HepG2 (cell line): ENCODE data around the gene SND1. TPM values are rescaled to one million over a fixed set of nuclear protein-coding genes. Genes with fewer than 3 reads are reported as not detected.
A peak's percentile ranks its signal among the peaks of the same experiment; 100 is the strongest.

ENCODE experiments used
- AKAP8 ChIP-seq: sonication (generic); formaldehyde crosslinking; IDR thresholded peaks from 2 replicates; pipeline ENCODE4 v1.5.1; 2020; ENCODE audit warnings: mild to moderate bottlenecking, missing genetic modification reagents
- HMGA1 ChIP-seq: sonication (generic); formaldehyde crosslinking; conservative IDR thresholded peaks from 2 replicates; pipeline ENCODE4 v1.4.0; 2020; ENCODE audit warnings: missing genetic modification reagents
- IRF9 ChIP-seq: sonication (generic); formaldehyde crosslinking; IDR thresholded peaks from 2 replicates; pipeline ENCODE4 v1.8.0; 2022; ENCODE audit warnings: missing genetic modification reagents, mild to moderate bottlenecking, borderline replicate concordance
- KLF12 ChIP-seq: sonication (generic); formaldehyde crosslinking; IDR thresholded peaks from 2 replicates; pipeline ENCODE4 v1.4.0; 2020; ENCODE audit warnings: missing genetic modification reagents, borderline replicate concordance
- LRRFIP1 ChIP-seq: sonication (generic); formaldehyde crosslinking; conservative IDR thresholded peaks from 2 replicates; pipeline ENCODE4 v1.4.0; 2020; ENCODE audit warnings: missing genetic modification reagents
- MXD4 ChIP-seq: IDR thresholded peaks from 2 replicates; pipeline ENCODE4 v1.6.1; 2016; ENCODE audit warnings: mild to moderate bottlenecking, missing biosample characterization, missing genetic modification reagents
- NFATC3 ChIP-seq: sonication (generic); formaldehyde crosslinking; IDR thresholded peaks from 2 replicates; pipeline ENCODE4 v1.5.1; 2020; ENCODE audit warnings: mild to moderate bottlenecking, missing genetic modification reagents
- SP1 ChIP-seq, 2 experiments: fragments of 450-650 bp in 1 of 2; sonication (generic) in 1 of 2; formaldehyde crosslinking in 1 of 2; IDR thresholded peaks; 2 replicates each; pipeline versions ENCODE4 v1.4.0 to v1.6.1; 2016 to 2020; ENCODE audit warnings: missing genetic modification reagents in 1 of 2
- ZFP90 ChIP-seq: sonication (generic); formaldehyde crosslinking; IDR thresholded peaks from 2 replicates; pipeline ENCODE4 v1.8.0; 2022; ENCODE audit warnings: missing genetic modification reagents, mild to moderate bottlenecking, inconsistent platforms, borderline replicate concordance
- ZNF235 ChIP-seq: sonication (generic); formaldehyde crosslinking; IDR thresholded peaks from 2 replicates; pipeline ENCODE4 v1.8.1; 2023; ENCODE audit warnings: mild to moderate bottlenecking, missing genetic modification reagents, borderline replicate concordance
- ZNF30 ChIP-seq: sonication (generic); formaldehyde crosslinking; IDR thresholded peaks from 2 replicates; pipeline ENCODE4 v1.5.0; 2020; ENCODE audit warnings: mild to moderate bottlenecking, missing genetic modification reagents
- ZNF547 ChIP-seq: sonication (generic); formaldehyde crosslinking; IDR thresholded peaks from 2 replicates; pipeline ENCODE4 v1.5.1; 2020; ENCODE audit warnings: mild to moderate bottlenecking, missing genetic modification reagents
- ZNF563 ChIP-seq: sonication (generic); formaldehyde crosslinking; IDR thresholded peaks from 2 replicates; pipeline ENCODE4 v1.8.0; 2022; ENCODE audit warnings: mild to moderate bottlenecking, moderate library complexity, missing genetic modification reagents
- polyA plus RNA-seq, 8 experiments: library from polyadenylated mRNA; depleted of rRNA in 3 of 8; stranded (reverse) in 7 of 8; unstranded in 1 of 8; fragments of >200 nt; fragmentation: Illumina TruSeq in 4 of 8; extraction: Trizol in 4 of 8; gene quantifications; 2 replicates each; pipeline versions ENCODE4 v1.2.1 to v1.2.3, GENCODE V29; 2011 to 2016; ENCODE audit warnings: low read depth in 4 of 8, missing spikeins in 1 of 8, mixed read lengths in 1 of 8; ENCODE audit not compliant: insufficient read depth in 1 of 8
- total RNA-seq, 5 experiments: library from RNA; depleted of rRNA; stranded (reverse); fragments of >200 nt; fragmentation: Illumina TruSeq; extraction: Trizol; gene quantifications; 2 replicates each; pipeline ENCODE4 v1.2.3, GENCODE V29; 2016; ENCODE audit warnings: low read depth in 1 of 5
- TF ChIP-seq, protein P1 (sequence below): sonication (generic); formaldehyde crosslinking; IDR thresholded peaks from 2 replicates; pipeline ENCODE4 v1.4.0; 2020; ENCODE audit warnings: missing genetic modification reagents
- TF ChIP-seq, protein P2 (sequence below): sonication (generic); formaldehyde crosslinking; IDR thresholded peaks from 2 replicates; pipeline ENCODE4 v1.5.0; 2020; ENCODE audit warnings: missing genetic modification reagents
- TF ChIP-seq, protein P3 (sequence below): sonication (generic); formaldehyde crosslinking; conservative IDR thresholded peaks from 2 replicates; pipeline ENCODE4 v1.4.0; 2020; ENCODE audit warnings: mild to moderate bottlenecking, missing genetic modification reagents, moderate library complexity
- TF ChIP-seq, protein P4 (sequence below): sonication (generic); formaldehyde crosslinking; IDR thresholded peaks from 2 replicates; pipeline ENCODE4 v1.8.0; 2023; ENCODE audit warnings: mild to moderate bottlenecking, missing genetic modification reagents

Gene SND1
- total and polyA plus RNA-seq, 2 of the 13 experiments (the other 11 are each of a cell fraction or from before 2014, with no cell fraction given) = 110 to 182 TPM

DNA sequence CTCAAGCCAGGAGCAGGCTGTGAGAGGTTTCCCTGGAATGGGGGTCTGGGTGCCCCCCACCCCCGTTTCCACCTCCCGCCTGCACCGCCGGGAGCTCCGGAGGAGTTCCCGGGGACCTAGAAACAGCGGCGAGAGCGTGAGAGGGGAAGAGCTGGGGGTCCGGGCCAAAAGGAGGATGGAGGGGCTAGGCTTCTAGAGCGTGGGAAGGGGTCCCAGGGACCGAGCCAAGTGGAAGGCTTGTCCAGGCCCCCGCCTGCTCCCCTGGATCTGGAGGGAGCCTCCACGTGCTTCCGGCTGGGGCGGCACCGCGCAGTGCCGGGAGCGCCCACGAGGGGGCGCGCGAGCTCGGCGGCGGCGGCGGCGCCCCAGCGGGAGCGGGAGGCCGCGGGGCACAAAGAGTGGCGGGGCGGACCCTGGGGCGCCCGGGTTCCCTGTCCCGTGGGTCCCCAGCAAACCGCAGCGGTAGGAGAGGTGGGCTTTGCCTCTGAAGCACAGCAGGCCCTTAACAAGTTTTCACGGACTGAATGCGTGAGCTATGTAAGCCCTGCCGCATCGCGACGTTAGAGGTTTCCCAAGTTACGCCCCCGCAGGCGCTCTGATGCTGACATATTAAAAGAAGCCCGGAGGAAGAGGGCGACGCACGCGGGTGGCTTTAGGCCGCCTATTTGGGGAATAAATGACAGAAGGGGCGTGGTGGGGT, 483.7 kb downstream of the SND1 start (continued):
- TF ChIP-seq IRF9 (CRISPR knock-in tag) (no peak), KLF12 (peak; percentile 46; the same call in 1 of the 2 replicates), ZNF547 (CRISPR knock-in tag) (peak; percentile 80), SP1 (IDR thresholded peaks at IDR 0.05) (no peak), SP1 (CRISPR knock-in tag; IDR thresholded peaks at IDR 0.05) (no peak), NFATC3 (CRISPR knock-in tag) (no peak), LRRFIP1 (CRISPR knock-in tag) (no peak), HMGA1 (no peak), ZNF563 (CRISPR knock-in tag) (peak; percentile 71), MXD4 (0 out of 2 replicates have a peak, but pooled peaks have one; percentile 47), ZFP90 (CRISPR knock-in tag) (peak; percentile 52; the same call in 1 of the 2 replicates), AKAP8 (CRISPR knock-in tag) (no peak), ZNF235 (no peak), ZNF30 (CRISPR knock-in tag) (no peak)
- TF ChIP-seq, protein P1, sequence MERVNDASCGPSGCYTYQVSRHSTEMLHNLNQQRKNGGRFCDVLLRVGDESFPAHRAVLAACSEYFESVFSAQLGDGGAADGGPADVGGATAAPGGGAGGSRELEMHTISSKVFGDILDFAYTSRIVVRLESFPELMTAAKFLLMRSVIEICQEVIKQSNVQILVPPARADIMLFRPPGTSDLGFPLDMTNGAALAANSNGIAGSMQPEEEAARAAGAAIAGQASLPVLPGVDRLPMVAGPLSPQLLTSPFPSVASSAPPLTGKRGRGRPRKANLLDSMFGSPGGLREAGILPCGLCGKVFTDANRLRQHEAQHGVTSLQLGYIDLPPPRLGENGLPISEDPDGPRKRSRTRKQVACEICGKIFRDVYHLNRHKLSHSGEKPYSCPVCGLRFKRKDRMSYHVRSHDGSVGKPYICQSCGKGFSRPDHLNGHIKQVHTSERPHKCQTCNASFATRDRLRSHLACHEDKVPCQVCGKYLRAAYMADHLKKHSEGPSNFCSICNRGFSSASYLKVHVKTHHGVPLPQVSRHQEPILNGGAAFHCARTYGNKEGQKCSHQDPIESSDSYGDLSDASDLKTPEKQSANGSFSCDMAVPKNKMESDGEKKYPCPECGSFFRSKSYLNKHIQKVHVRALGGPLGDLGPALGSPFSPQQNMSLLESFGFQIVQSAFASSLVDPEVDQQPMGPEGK (CRISPR knock-in tag) = peak; percentile 71; the same call in 1 of the 2 replicates
- TF ChIP-seq, protein P2, sequence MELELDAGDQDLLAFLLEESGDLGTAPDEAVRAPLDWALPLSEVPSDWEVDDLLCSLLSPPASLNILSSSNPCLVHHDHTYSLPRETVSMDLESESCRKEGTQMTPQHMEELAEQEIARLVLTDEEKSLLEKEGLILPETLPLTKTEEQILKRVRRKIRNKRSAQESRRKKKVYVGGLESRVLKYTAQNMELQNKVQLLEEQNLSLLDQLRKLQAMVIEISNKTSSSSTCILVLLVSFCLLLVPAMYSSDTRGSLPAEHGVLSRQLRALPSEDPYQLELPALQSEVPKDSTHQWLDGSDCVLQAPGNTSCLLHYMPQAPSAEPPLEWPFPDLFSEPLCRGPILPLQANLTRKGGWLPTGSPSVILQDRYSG (CRISPR knock-in tag) = no peak
- TF ChIP-seq, protein P3, sequence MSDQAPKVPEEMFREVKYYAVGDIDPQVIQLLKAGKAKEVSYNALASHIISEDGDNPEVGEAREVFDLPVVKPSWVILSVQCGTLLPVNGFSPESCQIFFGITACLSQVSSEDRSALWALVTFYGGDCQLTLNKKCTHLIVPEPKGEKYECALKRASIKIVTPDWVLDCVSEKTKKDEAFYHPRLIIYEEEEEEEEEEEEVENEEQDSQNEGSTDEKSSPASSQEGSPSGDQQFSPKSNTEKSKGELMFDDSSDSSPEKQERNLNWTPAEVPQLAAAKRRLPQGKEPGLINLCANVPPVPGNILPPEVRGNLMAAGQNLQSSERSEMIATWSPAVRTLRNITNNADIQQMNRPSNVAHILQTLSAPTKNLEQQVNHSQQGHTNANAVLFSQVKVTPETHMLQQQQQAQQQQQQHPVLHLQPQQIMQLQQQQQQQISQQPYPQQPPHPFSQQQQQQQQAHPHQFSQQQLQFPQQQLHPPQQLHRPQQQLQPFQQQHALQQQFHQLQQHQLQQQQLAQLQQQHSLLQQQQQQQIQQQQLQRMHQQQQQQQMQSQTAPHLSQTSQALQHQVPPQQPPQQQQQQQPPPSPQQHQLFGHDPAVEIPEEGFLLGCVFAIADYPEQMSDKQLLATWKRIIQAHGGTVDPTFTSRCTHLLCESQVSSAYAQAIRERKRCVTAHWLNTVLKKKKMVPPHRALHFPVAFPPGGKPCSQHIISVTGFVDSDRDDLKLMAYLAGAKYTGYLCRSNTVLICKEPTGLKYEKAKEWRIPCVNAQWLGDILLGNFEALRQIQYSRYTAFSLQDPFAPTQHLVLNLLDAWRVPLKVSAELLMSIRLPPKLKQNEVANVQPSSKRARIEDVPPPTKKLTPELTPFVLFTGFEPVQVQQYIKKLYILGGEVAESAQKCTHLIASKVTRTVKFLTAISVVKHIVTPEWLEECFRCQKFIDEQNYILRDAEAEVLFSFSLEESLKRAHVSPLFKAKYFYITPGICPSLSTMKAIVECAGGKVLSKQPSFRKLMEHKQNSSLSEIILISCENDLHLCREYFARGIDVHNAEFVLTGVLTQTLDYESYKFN (CRISPR knock-in tag) = no peak
- TF ChIP-seq, protein P4, sequence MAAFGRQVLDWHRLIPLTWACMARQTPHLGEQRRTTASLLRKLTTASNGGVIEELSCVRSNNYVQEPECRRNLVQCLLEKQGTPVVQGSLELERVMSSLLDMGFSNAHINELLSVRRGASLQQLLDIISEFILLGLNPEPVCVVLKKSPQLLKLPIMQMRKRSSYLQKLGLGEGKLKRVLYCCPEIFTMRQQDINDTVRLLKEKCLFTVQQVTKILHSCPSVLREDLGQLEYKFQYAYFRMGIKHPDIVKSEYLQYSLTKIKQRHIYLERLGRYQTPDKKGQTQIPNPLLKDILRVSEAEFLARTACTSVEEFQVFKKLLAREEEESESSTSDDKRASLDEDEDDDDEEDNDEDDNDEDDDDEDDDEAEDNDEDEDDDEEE (CRISPR knock-in tag) = 0 out of 2 replicates have a peak, but pooled peaks have one; percentile 47
